Fibroblast of pulmonary artery (primary cell): ENCODE measurements around the gene FUT6.
"Not testable (repeated sequence)": the region's sequence is repeated elsewhere in the genome, so short reads cannot be mapped to it uniquely, and the experiment has no call there.

ENCODE experiments used
- DNase-seq: peaks from one replicate; pipeline ENCODE4 v3.0.0-alpha.2; 2010; ENCODE audit warnings: low read depth
- H3K4me3 ChIP-seq: replicated peaks from 2 replicates; pipeline ENCODE4 v1.5.1; 2011; ENCODE audit warnings: low read depth, mild to moderate bottlenecking, control low read depth, low read length, moderate library complexity
- TF ChIP-seq, protein P1 (sequence below): IDR thresholded peaks from 2 replicates; pipeline ENCODE4 v1.5.1; 2011; ENCODE audit warnings: mild to moderate bottlenecking, control low read depth, low read length, inconsistent platforms; ENCODE audit errors: missing control alignments

Gene FUT6

DNA sequence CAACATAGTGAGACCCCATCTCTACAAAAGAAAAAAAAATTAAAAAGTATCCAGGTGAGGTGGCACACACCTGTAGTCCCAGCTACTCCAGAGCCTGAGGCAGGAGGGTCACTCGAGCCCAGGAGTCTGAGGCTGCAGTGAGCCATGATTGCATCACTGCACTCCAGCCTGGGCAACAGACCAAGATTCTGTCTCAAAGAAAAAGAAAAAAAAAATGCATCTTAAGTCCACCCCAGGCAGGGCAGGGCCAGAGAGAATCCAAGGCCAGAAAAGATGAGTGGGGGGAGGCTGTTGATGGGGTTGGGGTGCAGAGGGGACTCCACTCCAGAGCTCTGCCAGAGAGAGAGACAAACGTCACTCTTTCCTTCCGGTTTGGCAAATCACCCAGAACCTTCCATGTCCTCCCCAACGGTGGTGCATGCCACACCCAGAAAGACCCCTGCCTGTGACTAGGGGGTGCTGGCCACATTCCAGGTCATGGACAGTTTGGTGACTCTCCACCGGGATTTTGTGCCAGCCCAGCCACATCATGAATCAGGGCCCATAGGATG, 11.3 kb upstream of the FUT6 start:
- peak; percentile 75 for DNase-seq
- TF ChIP-seq, protein P1, sequence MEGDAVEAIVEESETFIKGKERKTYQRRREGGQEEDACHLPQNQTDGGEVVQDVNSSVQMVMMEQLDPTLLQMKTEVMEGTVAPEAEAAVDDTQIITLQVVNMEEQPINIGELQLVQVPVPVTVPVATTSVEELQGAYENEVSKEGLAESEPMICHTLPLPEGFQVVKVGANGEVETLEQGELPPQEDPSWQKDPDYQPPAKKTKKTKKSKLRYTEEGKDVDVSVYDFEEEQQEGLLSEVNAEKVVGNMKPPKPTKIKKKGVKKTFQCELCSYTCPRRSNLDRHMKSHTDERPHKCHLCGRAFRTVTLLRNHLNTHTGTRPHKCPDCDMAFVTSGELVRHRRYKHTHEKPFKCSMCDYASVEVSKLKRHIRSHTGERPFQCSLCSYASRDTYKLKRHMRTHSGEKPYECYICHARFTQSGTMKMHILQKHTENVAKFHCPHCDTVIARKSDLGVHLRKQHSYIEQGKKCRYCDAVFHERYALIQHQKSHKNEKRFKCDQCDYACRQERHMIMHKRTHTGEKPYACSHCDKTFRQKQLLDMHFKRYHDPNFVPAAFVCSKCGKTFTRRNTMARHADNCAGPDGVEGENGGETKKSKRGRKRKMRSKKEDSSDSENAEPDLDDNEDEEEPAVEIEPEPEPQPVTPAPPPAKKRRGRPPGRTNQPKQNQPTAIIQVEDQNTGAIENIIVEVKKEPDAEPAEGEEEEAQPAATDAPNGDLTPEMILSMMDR, result no peak
- H3K4me3 ChIP-seq, result no peak overlapping the region

DNA sequence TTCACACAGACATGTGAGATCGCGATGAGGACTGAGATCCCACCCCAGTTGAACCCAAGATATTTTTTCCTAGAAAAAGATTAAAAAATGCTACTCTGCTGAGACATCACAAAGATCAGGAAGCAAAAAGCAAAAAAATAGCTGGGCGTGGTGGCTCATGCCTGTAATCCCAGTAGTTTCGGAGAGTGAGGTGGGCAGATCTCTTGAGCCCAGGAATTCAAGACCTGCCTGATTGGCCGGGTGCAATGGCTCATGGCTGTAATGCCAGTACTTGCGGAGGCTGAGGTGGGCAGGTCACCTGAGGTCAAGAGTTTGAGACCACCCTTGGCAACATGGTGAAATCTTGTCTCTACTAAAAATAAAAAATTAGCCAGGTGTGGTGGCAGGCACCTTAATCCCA, 10.7 kb upstream of the FUT6 start:
- no peak for DNase-seq
- no peak overlapping the region for H3K4me3 ChIP-seq
- TF ChIP-seq, protein P1, result no peak

DNA sequence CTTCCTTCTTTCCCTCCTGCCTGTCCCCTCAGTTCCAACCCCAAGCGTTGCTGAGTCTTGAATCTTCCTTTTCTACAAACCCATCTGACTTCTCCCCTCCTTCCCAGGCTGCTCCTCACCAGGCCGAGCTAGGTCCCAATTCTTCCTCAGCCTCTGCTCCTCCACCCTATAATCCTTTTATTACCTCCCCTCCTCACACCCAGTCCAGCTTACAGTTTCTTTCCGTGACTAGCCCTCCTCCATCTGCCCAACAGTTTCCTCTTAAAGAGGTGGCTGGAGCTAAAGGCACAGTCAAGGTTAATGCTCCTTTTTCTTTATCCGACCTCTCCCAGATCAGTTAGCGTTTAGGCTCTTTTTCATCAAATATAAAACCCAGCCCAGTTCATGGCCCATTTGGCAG, 9.1 kb upstream of the FUT6 start:
- not testable (repeated sequence) for DNase-seq, H3K4me3 ChIP-seq

DNA sequence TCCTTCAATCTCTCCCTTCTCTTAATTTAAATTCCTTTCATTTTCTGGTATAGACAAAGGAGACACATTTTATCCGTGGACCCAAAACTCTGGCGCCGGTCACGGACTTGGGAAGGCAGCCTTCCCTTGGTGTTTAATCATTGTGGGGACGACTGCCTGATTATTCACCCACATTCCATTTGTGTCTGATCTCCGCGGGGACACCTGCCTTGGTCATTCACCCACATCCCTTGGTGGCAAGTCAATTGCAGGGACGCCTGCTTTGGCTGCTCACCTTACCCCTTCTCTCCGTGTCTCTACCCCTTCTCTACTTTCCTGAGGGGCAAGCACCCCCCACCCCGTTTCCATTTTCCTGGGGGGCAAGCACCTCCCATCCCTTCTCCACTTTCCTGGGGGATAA, 8.3 kb upstream of the FUT6 start:
- not testable (repeated sequence) for H3K4me3 ChIP-seq

DNA sequence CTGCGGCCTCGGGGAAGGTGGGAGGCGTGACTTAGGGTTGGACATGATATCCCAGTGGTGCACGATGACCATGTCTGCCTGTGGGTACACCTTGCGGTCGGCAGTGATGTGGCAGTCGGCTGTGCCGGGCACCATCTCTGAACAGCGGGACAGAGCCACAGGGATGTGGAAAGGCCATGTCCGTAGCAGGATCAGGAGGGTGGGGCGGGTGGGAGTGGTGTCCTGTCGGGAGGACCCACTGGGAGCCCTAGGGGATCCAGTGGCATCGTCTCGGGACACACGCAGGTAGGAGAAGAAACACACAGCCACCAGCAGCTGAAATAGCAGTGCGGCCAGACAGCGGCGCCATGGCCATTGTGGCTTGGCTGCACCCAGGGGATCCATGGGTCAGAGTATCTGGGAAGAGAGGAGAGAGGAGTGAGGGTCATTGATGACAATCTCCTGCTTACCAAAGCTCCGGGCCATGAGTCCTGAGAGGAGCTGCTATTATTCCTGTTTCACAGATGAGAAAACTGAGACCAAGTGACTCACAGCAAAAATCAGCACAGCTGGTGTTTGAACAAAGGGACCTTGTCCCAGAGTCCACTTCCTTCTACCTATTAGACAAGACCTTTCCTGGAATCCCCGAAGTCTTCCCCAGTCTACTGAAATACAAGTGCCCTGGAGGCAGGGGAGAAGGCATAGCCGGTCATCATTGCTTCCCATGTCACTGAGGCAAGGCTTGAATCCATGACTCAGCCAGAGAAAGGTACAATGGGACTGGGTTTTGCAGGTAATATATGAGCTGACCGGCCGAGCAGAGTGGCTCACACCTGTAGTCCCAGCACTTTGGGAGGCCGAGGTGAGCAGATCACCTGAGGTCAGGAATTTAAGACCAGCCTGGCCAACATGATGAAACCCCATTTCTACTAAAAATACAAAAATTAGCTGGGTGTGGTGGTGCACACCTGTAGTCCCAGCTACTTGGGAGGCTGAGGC, 5.2 kb upstream of the FUT6 start:
- no peak overlapping the region for H3K4me3 ChIP-seq
- DNase-seq, result no peak
- TF ChIP-seq, protein P1, result no peak

More for the DNA sequence above, 8.3 kb upstream of the FUT6 start:
- not testable (repeated sequence) for DNase-seq

DNA sequence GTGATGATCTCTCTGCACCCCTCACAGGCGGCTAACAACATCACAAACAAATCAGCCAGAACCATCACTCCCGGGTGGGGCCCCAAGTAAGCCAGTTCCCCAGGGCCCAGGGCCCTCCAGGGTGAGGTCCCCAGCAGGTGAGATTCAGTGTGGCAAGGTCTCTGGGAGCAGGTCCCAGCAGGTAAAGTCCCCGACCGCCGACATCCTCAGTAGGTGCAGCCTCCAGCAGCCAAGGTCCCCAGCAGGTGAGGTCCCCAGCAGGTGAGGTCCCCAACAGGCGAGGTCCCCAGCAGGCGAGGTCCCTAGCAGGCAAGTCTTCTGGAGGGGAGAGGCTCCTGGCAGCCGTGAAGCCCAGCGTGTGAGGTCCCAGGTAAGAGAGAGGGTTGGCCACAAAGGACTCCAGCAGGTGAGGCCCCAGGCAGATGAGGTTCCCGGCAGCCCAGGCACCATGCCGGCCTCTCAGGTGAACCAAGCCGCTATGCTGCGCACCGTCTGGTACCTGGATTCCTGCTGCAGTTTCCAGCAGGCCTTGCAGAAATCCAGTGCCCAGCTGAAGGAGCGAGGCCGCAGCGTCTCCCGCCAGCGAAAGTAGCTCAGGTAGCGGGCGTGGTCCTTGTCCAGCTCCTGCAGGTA, 3.9 kb upstream of the FUT6 start:
- TF ChIP-seq, protein P1, result no peak
- no peak for DNase-seq
- no peak overlapping the region for H3K4me3 ChIP-seq

DNA sequence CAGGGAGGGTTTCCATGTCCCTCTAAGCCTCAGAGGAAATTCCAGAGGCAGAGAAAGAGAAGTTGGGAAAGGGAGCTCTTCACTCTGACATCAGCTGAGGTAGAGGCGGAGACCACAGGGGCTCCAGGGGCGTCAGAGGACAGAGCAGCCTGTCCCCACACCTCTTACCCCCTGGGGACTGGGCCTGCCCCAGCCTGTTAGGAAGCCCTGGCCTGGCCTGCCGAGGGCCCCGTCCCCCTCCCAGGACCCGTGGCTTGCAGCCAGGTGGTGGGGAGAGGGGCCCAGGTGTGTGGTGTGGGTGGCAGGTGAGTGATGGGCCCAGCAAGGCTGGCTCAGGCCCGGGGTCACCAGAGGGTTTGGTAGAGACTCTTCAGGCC, 2.2 kb upstream of the FUT6 start:
- not testable (repeated sequence) for H3K4me3 ChIP-seq

DNA sequence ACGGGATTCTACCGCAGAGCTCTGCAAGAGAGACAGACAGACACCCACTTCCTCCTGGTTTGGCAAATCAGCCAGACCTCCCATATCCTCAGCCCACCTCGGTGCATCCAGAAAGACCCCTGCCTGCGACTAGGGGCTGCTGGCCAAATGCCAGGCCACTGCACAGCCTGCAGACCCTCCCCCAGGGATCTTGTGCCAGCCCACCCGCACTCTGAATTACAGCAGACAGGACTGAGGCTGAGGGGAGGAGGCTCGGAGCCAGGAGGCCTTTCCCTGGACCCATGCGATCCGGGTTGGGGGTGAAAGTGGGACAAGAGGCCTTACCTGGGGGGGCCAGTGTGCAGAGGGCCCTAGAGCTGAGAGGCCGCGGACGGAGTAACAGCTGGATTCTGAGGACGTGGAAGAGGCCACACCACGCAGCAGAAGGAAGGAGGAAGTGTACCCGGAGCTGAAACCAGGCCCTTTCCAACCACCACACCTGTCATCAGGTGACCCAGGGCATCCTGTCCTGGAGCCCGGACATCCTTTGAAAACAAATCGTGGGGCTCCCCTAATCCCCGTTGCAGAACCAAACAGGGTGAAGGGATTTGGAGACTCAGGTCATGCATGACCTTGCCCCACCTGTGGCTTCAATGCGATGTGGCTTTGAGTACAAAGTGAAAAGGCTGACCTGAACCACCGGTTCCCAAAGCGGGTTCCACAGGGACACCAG, 993 bp downstream of the FUT6 start:
- H3K4me3 ChIP-seq, result no peak overlapping the region
- TF ChIP-seq, protein P1, result no peak
- no peak for DNase-seq

More for the DNA sequence above, 2.2 kb upstream of the FUT6 start:
- not testable (repeated sequence) for DNase-seq
